LNCaP clone FGC (cell line): ENCODE results near the gene FEV.

Experiments used
- DNase-seq: peaks from one replicate; pipeline ENCODE4 v3.0.0-alpha.2; 2011; ENCODE audit warnings: low read depth
- H3K4me3 ChIP-seq: 2 replicates; pipeline ENCODE4 v1.5.1; 2011; ENCODE audit warnings: mild to moderate bottlenecking, low read depth, low read length, control low read depth
- CTCF ChIP-seq: IDR thresholded peaks from 2 replicates; pipeline ENCODE4 v1.5.1; 2012; ENCODE audit warnings: mild to moderate bottlenecking; ENCODE audit not compliant: control insufficient read depth, insufficient read depth; ENCODE audit errors: extremely low read depth

FEV gene

DNA sequence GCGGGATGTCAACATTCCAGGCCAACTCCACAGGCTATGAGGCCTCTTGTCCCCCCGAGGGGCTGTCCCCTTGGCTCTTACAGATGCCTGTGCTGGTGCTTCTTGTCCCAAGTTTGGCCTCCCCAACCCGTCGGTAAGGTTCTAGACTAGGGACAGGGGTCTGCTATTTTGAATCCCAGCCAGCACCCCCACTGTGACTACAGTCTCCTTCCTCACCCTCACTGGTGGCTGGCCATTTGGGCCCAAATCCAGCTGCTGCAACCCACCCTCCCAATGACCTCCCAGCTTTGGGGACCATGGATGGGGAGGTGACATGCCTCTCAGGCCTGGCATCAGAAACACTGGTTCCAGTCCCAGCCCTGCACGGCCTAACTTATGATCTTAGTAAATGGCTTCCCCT lies 37.6 kb upstream of the FEV start:
- DNase-seq = no peak
- H3K4me3 ChIP-seq = no peak overlapping the region
- no peak for TF ChIP-seq CTCF

- no peak overlapping the region for H3K4me3 ChIP-seq
- DNase-seq = no peak
- TF ChIP-seq CTCF = no peak
Observed at GRCh38 chr2:219022041-219022440, 37.1 kb upstream of the FEV start.

- H3K4me3 ChIP-seq = no peak overlapping the region
- no peak for TF ChIP-seq CTCF
- DNase-seq = no peak
Observed at GRCh38 chr2:219021591-219021990, 36.6 kb upstream of the FEV start.

- DNase-seq = peak; percentile 23
- H3K4me3 ChIP-seq = no peak overlapping the region
- TF ChIP-seq CTCF = no peak
Observed at GRCh38 chr2:219020604-219021365, 35.8 kb upstream of the FEV start.

GRCh38 chr2:219019436-219019835 lies 34.5 kb upstream of the FEV start:
- DNase-seq = no peak
- no peak overlapping the region for H3K4me3 ChIP-seq
- no peak for TF ChIP-seq CTCF

DNA sequence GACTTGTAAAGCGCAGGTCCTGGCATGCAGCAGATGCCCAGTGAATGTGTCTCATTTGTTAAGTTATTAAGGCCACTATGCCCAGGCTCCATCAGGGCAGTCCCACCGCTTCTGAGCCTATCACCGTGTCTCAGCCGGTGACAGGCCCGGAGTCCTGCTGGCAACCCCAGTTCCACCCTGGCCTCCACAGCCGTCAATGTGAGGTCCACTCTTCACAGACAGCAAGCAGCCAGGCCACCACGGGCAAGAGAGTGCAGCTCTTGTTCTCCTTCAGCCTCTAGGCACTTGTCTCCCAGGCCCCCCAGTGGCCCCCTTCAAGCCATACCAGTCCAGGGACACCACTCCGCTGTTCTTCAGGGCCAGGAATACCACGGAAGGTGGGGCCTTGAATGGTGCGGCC lies 33.7 kb upstream of the FEV start:
- H3K4me3 ChIP-seq = no peak overlapping the region
- DNase-seq = no peak
- no peak for TF ChIP-seq CTCF

DNA sequence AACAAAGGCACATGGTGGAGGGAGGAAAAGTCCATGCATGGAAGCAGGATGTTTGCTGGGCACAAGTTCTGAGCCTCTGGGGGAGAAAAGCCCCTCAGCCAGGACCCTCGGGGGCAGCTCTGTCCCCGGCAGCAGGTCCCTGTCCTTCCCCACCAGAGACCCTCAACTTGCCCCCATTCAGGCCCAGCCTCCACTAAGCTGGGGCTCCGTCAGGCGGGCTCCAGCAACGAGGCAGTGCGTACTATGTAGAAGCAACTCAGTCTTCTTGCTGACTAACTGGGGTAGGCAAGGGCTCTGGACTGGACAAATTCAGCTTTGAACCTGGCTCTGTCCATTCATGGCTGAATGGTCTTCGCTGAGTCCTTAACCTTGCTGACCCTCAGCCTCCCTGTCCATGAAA lies 33.3 kb upstream of the FEV start:
- H3K4me3 ChIP-seq = no peak overlapping the region
- no peak for TF ChIP-seq CTCF

More for the DNA sequence above, 33.3 kb upstream of the FEV start:
- no peak for DNase-seq
